Measurements from ENCODE around the gene PRR22.

Gene PRR22

DNA sequence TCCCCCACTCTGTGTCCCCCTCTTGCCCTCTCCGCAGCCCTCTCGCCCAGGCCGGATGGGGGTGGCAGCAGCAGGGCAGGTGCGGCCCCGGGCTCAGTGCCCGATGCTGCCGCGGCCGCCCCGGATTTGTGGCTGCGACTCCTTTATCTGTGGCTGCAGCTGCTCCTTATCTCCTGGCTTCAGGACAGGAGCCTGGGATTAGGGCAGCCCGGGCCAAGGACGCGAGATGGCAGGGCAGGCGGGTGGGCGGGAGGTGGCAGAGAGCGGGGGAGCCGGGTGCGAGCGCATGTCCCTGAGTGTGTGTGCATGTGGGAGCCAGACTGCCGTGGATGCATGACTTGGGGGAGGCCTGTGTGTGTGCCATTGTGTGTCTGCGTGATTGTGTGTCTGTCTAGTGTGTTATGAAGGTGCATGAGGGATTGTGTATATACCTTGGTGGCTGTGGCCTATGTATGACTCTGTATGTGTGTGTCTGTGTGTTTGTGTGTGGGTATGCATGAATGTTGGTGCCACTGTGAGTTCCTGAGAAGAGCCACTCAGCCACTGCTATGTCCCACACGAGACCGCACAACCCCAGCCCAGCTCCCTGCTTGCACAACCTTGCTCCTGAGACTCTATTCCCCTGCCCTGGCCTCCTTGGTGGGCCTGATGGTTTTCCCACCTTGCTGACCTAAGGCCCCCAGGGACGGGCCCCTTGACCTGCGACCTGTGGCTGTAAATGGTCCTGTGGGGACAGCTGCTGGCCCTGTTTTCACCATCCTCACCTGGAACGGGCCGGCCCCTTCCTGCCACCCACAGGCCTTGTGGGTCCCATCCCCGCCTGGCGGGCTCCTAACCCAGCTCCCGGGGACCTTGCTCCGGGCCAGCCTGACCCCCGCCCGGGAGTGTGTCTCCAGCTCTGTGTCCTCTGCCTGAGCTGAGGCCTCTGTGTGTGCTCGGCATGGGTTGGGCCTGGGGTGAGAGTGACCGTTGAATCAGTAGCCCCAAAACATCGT, 15.0 kb upstream of the PRR22 start:
- no peak for DNase-seq (ENCODE audit: low spot score)
- TF ChIP-seq, protein P1, sequence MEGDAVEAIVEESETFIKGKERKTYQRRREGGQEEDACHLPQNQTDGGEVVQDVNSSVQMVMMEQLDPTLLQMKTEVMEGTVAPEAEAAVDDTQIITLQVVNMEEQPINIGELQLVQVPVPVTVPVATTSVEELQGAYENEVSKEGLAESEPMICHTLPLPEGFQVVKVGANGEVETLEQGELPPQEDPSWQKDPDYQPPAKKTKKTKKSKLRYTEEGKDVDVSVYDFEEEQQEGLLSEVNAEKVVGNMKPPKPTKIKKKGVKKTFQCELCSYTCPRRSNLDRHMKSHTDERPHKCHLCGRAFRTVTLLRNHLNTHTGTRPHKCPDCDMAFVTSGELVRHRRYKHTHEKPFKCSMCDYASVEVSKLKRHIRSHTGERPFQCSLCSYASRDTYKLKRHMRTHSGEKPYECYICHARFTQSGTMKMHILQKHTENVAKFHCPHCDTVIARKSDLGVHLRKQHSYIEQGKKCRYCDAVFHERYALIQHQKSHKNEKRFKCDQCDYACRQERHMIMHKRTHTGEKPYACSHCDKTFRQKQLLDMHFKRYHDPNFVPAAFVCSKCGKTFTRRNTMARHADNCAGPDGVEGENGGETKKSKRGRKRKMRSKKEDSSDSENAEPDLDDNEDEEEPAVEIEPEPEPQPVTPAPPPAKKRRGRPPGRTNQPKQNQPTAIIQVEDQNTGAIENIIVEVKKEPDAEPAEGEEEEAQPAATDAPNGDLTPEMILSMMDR (IDR thresholded peaks at IDR 0.05; ENCODE audit: extremely low read depth, missing control alignments) = no peak

DNA sequence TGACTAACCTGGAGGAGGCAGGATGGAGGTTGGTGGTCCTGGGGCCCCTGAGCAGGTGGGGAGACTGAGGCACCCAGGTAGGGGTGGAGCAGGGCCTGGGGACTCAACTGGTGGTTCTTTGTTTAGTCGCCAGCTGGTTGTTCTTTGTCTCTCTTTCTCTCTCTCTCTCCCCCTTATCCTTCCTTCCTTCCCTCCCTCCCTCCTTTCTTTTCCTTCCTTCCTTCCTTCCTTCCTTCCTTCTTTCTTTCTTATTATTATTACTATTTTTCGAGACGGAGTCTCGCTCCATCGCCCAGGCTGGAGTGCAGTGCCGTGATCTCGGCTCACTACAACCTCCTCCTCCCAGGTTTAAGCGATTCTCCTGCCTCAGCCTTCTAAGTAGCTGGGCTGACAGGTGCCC, 13.7 kb upstream of the PRR22 start:
- TF ChIP-seq, protein P1 (IDR thresholded peaks at IDR 0.05; ENCODE audit: extremely low read depth, missing control alignments) = no peak
- DNase-seq (ENCODE audit: low spot score) = no peak

DNA sequence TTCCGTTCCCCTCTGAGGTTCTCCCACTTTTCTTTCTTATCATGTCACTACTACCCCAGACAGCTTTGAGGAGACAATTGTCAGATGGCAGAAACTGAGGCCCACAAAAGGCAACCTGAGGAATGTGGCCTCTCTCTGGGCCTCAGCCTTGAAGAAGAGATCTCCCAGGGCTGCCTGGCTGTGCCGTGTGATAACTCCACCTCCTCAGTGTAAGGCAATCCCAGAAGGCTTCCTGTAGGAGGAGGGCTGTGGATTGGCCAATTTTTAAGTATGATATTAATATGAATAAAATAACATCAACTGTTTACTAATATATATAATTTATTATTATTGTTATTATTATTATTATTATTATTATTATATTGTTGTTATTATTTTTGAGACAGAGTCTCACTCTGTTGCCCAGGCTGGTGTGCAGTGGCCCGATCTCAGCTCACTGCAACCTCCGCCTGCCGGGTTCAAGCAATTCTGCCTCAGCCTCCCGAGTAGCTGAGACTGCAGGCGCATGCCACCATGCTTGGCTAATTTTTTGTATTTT, 10.9 kb upstream of the PRR22 start:
- DNase-seq (ENCODE audit: low spot score) = no peak
- TF ChIP-seq, protein P1 (IDR thresholded peaks at IDR 0.05; ENCODE audit: extremely low read depth, missing control alignments) = no peak

DNA sequence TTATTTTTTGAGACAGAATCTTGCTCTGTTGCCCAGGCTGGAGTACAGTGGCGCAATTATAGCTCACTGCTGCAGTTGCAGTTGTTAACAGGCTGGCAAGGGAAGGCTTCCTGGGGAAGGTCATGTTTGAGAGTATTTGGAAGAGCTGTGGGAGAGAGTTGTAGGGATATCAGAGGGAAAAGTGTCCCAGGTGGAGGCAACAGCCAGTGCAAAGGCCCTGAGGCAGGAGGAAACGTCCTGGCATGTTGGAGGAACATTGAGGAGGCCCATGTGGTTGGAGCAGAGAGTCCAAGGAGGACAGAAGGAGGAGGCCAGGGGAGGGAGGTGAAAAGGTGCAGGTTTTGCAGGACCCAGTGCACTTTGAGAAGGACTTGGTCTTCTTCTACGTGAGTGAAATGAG, 8.6 kb upstream of the PRR22 start:
- no peak for DNase-seq (ENCODE audit: low spot score)
- TF ChIP-seq, protein P1 (IDR thresholded peaks at IDR 0.05; ENCODE audit: extremely low read depth, missing control alignments) = no peak

DNA sequence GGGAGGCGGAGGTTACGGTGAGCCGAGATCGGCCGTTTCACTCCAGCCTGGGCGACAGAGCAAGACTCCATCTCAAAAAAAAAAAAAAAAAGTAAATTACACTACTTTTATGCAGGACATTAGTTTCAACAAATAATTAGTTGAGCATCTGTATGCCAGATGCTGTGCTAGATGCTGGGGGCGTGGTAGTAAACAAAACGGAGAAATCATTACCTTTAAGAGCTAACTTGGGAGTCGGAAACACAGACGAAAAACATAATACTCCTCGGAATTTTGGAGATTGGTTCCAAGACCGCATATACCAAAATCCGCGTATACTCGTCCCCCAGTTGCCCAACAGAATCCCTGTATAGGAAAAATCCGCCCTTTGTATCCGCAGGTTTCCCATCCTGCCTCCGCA, 7.7 kb upstream of the PRR22 start:
- no peak for DNase-seq (ENCODE audit: low spot score)
- TF ChIP-seq, protein P1 (IDR thresholded peaks at IDR 0.05; ENCODE audit: extremely low read depth, missing control alignments) = no peak

DNA sequence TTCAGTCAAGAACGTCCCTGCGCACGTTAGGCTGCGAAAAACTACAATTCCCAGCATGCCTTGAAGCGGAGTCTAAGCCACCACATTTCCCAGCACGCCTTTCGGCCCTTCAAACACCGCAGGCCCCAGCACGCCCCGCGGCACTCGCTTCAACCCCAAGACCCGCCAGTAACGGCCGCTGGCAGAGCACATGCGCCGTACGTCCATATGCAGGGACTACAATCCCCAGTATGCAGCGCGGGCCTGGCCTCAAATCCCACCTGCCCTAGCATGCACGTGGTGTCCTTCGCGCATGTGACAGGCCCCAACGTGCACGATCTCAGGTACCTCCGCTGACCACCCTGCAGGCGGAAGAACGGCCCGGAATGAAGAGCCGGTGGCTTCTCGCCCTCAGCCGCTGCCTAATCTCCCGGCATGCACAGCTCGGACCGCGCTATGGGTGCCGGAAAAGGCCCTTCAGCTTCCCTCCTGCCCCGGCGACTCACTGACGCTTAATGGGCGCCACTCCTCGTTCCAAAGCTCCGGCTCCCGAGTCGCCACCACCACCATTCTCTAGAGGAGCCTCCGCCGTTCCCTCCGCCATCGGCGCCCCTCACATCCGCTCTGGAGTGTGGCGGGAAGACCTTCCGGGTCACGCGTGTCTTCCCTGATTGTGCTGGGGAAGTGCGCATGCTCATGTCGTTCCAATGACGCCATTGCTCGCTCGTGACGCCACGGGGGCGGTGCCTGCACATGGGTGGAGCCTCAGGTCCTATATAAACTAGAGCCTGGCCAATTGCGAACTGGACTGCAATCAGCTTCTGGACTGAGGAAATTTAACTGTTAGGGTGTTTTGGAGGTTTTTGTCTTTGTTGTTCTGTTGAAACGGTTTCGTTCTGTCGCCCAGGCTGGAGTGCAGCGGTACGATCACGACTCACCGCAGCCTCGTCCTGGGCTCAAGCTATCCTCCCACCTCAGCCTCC, 6.3 kb upstream of the PRR22 start, which contains the start of gene DUS3L:
Gene DUS3L (minus strand): TSS at position 605 of the 962 bp plus-strand sequence. CDS start 22 bp downstream, at position 583.
- peak; percentile 99 for DNase-seq (ENCODE audit: low spot score)
- TF ChIP-seq, protein P1 (IDR thresholded peaks at IDR 0.05; ENCODE audit: extremely low read depth, missing control alignments) = no peak

Data from GM20000 (cell line).